WTC11 (cell line): ENCODE data around the gene HNF1A. TPM values are rescaled to one million over a fixed set of nuclear protein-coding genes. Genes with fewer than 3 reads are reported as not detected.

Experiments
- ATAC-seq: fragments of 200-7000 bp; cut with Tn5 transposase; 2 replicates; pipeline ENCODE4 v1.10.0; 2021; ENCODE audit warnings: mild to moderate bottlenecking, moderate library complexity
- CTCF ChIA-PET: fragments of 300-600 bp; sonication (Branson Sonifier 250); formaldehyde crosslinking; loops from one replicate; lab custom pipeline; 2021; ENCODE audit warnings: antibody characterized with exemption; lab: Charles Lee
- POLR2A ChIA-PET: fragments of 350-600 bp; sonication (Branson Sonifier 250); formaldehyde crosslinking; loops from one replicate; lab custom pipeline; 2021; ENCODE audit warnings: antibody characterized with exemption; lab: Charles Lee
- DNase-seq: peaks from one replicate; pipeline ENCODE4 v3.0.0; 2021; ENCODE audit warnings: low spot score
- H3K27ac Mint-ChIP-seq: 2 replicates; pipeline ENCODE4 v1.8.0; 2021; ENCODE audit warnings: mixed read lengths
- H3K27me3 Mint-ChIP-seq: 2 replicates; pipeline ENCODE4 v1.8.0; 2021; ENCODE audit warnings: low read depth, mild to moderate bottlenecking, moderate library complexity, mixed read lengths
- H3K36me3 Mint-ChIP-seq: 2 replicates; pipeline ENCODE4 v1.8.0; 2021; ENCODE audit warnings: mixed read lengths
- H3K4me1 Mint-ChIP-seq: 2 replicates; pipeline ENCODE4 v1.8.0; 2022; ENCODE audit warnings: mixed read lengths
- H3K4me3 Mint-ChIP-seq: 2 replicates; pipeline ENCODE4 v1.8.0; 2021; ENCODE audit warnings: mild to moderate bottlenecking, moderate library complexity, mixed read lengths
- H3K9me3 Mint-ChIP-seq: 2 replicates; pipeline ENCODE4 v1.8.0; 2021; ENCODE audit warnings: mixed read lengths
- ATF1 ChIP-seq: sonication (generic); formaldehyde crosslinking; IDR thresholded peaks from 2 replicates; pipeline ENCODE4 v1.8.1; 2023; ENCODE audit warnings: mild to moderate bottlenecking, moderate library complexity, missing genetic modification reagents
- ATF6 ChIP-seq: sonication (generic); formaldehyde crosslinking; IDR thresholded peaks from 2 replicates; pipeline ENCODE4 v1.8.1; 2023; ENCODE audit warnings: mild to moderate bottlenecking, missing genetic modification reagents
- ELF4 ChIP-seq: sonication (generic); formaldehyde crosslinking; IDR thresholded peaks from 2 replicates; pipeline ENCODE4 v1.8.1; 2022; ENCODE audit warnings: low read depth, mild to moderate bottlenecking, moderate library complexity, missing genetic modification reagents
- ERG ChIP-seq: fragments of 250-450 bp; sonication (Bioruptor Pico); IDR thresholded peaks from 2 replicates; pipeline ENCODE4 v1.8.0; 2021; ENCODE audit warnings: mild to moderate bottlenecking
- ETV6 ChIP-seq: sonication (generic); formaldehyde crosslinking; IDR thresholded peaks from 2 replicates; pipeline ENCODE4 v1.8.1; 2022; ENCODE audit warnings: mild to moderate bottlenecking, missing genetic modification reagents
- FOXK1 ChIP-seq: sonication (generic); formaldehyde crosslinking; IDR thresholded peaks from 2 replicates; pipeline ENCODE4 v1.8.0; 2022; ENCODE audit warnings: mild to moderate bottlenecking, moderate library complexity, missing genetic modification reagents
- MLX ChIP-seq: sonication (generic); formaldehyde crosslinking; IDR thresholded peaks from 2 replicates; pipeline ENCODE4 v1.8.1; 2023; ENCODE audit warnings: mild to moderate bottlenecking, missing genetic modification reagents, moderate library complexity
- MXD4 ChIP-seq: fragments of 250-450 bp; sonication (Bioruptor Pico); IDR thresholded peaks from 2 replicates; pipeline ENCODE4 v1.8.0; 2021; ENCODE audit warnings: mild to moderate bottlenecking, moderate library complexity, borderline replicate concordance
- NFE2L1 ChIP-seq: sonication (generic); formaldehyde crosslinking; IDR thresholded peaks from 2 replicates; pipeline ENCODE4 v1.8.1; 2023; ENCODE audit warnings: missing genetic modification reagents
- NR2C2 ChIP-seq: sonication (generic); formaldehyde crosslinking; IDR thresholded peaks from 2 replicates; pipeline ENCODE4 v1.8.0; 2022; ENCODE audit warnings: mild to moderate bottlenecking, missing genetic modification reagents
- NR3C1 ChIP-seq: sonication (generic); formaldehyde crosslinking; conservative IDR thresholded peaks from 2 replicates; pipeline ENCODE4 v1.8.1; 2023; ENCODE audit warnings: low read depth, mild to moderate bottlenecking, missing genetic modification reagents
- SMAD4 ChIP-seq: sonication (generic); formaldehyde crosslinking; IDR thresholded peaks from 2 replicates; pipeline ENCODE4 v1.8.0; 2022; ENCODE audit warnings: mild to moderate bottlenecking, missing genetic modification reagents
- SP1 ChIP-seq: sonication (generic); formaldehyde crosslinking; conservative IDR thresholded peaks from 2 replicates; pipeline ENCODE4 v1.8.1; 2022; ENCODE audit warnings: missing genetic modification reagents
- TCF7 ChIP-seq: sonication (generic); formaldehyde crosslinking; IDR thresholded peaks from 2 replicates; pipeline ENCODE4 v1.8.0; 2022; ENCODE audit warnings: mild to moderate bottlenecking, low read depth, missing genetic modification reagents, moderate library complexity
- TP53 ChIP-seq: sonication (generic); formaldehyde crosslinking; IDR thresholded peaks from 2 replicates; pipeline ENCODE4 v1.8.1; 2023; ENCODE audit warnings: mild to moderate bottlenecking, missing genetic modification reagents
- ZBTB21 ChIP-seq: sonication (generic); formaldehyde crosslinking; IDR thresholded peaks from 2 replicates; pipeline ENCODE4 v1.8.1; 2023; ENCODE audit warnings: mild to moderate bottlenecking, missing genetic modification reagents, borderline replicate concordance
- ZNF121 ChIP-seq: sonication (generic); formaldehyde crosslinking; IDR thresholded peaks from 2 replicates; pipeline ENCODE4 v1.8.0; 2023; ENCODE audit warnings: missing genetic modification reagents
- ZNF138 ChIP-seq: sonication (generic); formaldehyde crosslinking; conservative IDR thresholded peaks from 2 replicates; pipeline ENCODE4 v1.8.1; 2022; ENCODE audit warnings: mild to moderate bottlenecking, moderate library complexity, missing genetic modification reagents
- ZNF281 ChIP-seq: sonication (generic); formaldehyde crosslinking; IDR thresholded peaks from 2 replicates; pipeline ENCODE4 v1.8.0; 2023; ENCODE audit warnings: mild to moderate bottlenecking, missing genetic modification reagents
- ZNF416 ChIP-seq: fragments of 250-450 bp; sonication (Bioruptor Pico); IDR thresholded peaks from 2 replicates; pipeline ENCODE4 v1.9.0; 2021; ENCODE audit warnings: mild to moderate bottlenecking, inconsistent platforms
- total RNA-seq: library from RNA; stranded (reverse); gene quantifications from 3 replicates; pipeline ENCODE4 v1.2.3, GENCODE V29; 2021
- TF ChIP-seq, protein P1 (sequence below): sonication (generic); formaldehyde crosslinking; IDR thresholded peaks from 2 replicates; pipeline ENCODE4 v1.8.0; 2022; ENCODE audit warnings: mild to moderate bottlenecking, missing genetic modification reagents

Gene HNF1A
- total RNA-seq, 1 experiment from 2014 or later: not detected

- no peak for TF ChIP-seq SP1 (CRISPR knock-in tag)
- no peak for TF ChIP-seq ERG
- no peak for TF ChIP-seq NR3C1 (CRISPR knock-in tag)
These were observed 19.0 kb upstream of the HNF1A start (continued) for GRCh38 chr12:120959111-120959878.

DNA sequence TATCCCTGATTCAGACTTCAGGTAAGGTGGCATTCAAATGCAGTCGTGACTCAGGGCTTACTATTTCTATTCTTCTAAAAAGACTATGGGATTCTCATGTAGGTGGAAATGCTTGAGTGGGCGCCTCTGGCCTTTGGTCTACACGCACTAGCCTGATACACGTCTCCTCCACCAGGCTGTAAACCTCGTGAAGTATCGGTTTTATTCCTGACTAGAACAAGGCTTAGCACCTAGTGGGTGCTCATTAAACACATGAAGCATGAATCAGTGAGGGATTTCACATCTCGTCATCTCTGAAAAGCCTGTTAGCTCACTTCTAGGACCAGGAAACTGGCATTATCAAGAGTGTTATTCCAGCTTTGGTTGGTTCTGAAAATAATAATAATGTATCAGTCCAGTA, 17.7 kb upstream of the HNF1A start:
- H3K9me3 Mint-ChIP-seq: no peaks in the 10 kb centered on the region
- H3K27me3 Mint-ChIP-seq: no peaks in the 10 kb centered on the region
- H3K4me1 Mint-ChIP-seq: peaks cover 9% of the 10 kb centered on the region
- ATAC-seq (no peak), DNase-seq (no peak)
- no peak overlapping the region for H3K4me3 Mint-ChIP-seq
- no peak overlapping the region for H3K27ac Mint-ChIP-seq
- H3K36me3 Mint-ChIP-seq: no peaks in the 10 kb centered on the region
- ChIA-PET CTCF (interaction anchor here (1.4 kb wide), 1 partner anchor 44 kb away, joined by 4 read pairs; no protein-coding TSS in a partner anchor), POLR2A (no interaction called here)
- TF ChIP-seq ZNF281 (CRISPR knock-in tag) (no peak), TCF7 (CRISPR knock-in tag) (no peak), ZBTB21 (no peak), ETV6 (CRISPR knock-in tag) (no peak), ATF6 (CRISPR knock-in tag) (no peak)

DNA sequence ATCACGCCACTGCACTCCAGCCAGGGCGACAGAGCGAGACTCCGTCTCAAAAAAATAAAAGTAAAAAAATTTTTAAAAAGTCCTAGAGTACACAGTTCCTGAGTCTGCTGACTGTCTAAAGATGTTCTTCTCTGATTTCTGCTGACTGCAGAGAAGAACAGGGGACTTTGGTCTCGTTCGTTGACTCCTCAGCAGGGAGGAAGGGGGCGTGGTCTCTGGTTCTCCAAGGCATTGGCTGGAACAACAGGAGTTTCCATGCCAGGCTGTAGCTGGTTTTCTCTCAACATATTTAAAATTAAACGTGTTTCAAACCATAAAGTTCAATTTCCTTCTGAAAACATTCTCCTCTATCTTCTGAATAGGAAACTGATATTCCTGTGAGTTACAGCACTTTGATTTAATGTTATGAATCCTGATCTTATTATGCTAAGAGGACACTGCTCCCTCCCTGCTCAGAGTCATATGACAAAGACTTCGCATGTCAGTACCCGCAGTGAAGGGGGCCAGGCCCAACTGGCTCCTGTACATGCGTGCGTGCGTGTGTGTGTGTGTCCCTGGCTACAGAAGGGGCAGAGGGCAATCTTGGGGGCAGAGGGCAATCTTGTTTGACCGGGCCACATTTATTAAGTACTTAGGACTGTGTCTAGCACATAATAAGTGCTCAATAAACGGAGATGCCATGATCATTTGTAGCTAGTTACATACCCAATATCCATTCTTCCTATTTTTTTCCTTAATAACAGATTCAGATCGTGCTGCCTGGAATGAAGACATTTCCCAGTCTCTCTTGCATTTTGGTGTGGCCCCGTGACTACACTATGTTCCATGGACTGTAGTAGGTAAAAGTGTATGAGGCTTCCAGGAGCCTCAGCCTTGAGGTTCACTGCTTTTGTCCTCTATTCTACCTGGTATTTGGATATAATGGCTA, 16.5 kb upstream of the HNF1A start:
- Mint-ChIP-seq H3K9me3 (no peaks in the 10 kb centered on the region), H3K27ac (no peak overlapping the region), H3K4me1 (peaks cover 10% of the 10 kb centered on the region), H3K4me3 (no peak overlapping the region), H3K27me3 (no peaks in the 10 kb centered on the region), H3K36me3 (no peaks in the 10 kb centered on the region)
- ChIA-PET POLR2A (no interaction called here), CTCF (interaction anchor here (0.6 to 2.2 kb wide), 3 partner anchors 10 to 29 kb away, joined by 4 to 11 read pairs (median 4); no protein-coding TSS in a partner anchor)
- DNase-seq: peak; percentile 58
- ATAC-seq: peak; percentile 43; the same call in 1 of the 2 replicates
- TF ChIP-seq ZNF416 (CRISPR knock-in tag) (no peak), FOXK1 (CRISPR knock-in tag) (no peak), MXD4 (CRISPR knock-in tag) (no peak), ATF1 (no peak), ELF4 (CRISPR knock-in tag) (no peak), ZNF121 (CRISPR knock-in tag) (no peak), ZNF138 (CRISPR knock-in tag) (no peak), ZNF281 (CRISPR knock-in tag) (no peak), MLX (CRISPR knock-in tag) (no peak), NR2C2 (CRISPR knock-in tag) (no peak), SMAD4 (no peak), NFE2L1 (CRISPR knock-in tag) (no peak), TP53 (no peak)
- TF ChIP-seq, protein P1, sequence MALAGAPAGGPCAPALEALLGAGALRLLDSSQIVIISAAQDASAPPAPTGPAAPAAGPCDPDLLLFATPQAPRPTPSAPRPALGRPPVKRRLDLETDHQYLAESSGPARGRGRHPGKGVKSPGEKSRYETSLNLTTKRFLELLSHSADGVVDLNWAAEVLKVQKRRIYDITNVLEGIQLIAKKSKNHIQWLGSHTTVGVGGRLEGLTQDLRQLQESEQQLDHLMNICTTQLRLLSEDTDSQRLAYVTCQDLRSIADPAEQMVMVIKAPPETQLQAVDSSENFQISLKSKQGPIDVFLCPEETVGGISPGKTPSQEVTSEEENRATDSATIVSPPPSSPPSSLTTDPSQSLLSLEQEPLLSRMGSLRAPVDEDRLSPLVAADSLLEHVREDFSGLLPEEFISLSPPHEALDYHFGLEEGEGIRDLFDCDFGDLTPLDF (CRISPR knock-in tag): no peak
